Fibroblast of lung (primary cell): Measurements from ENCODE around the gene SLC44A5. TPM values are rescaled to one million over a fixed set of nuclear protein-coding genes. Genes with fewer than 3 reads are reported as not detected.

Experiments used
- DNase-seq, 2 donors: peaks; one replicate each; pipeline versions ENCODE4 v3.0.0 to v3.0.0-alpha.2; 2010; ENCODE audit warnings: low read depth in 2 of 2
- H2AFZ ChIP-seq: 2 replicates; pipeline ENCODE4 v1.5.1; 2012; ENCODE audit warnings: low read length, control low read depth, inconsistent platforms
- H3K27ac ChIP-seq: 2 replicates; pipeline ENCODE4 v1.5.1; 2011; ENCODE audit warnings: low read length, control low read depth; ENCODE audit not compliant: insufficient read depth
- H3K27me3 ChIP-seq: 2 replicates; pipeline ENCODE4 v1.5.1; 2011; ENCODE audit warnings: mild to moderate bottlenecking, low read length; ENCODE audit not compliant: control insufficient read depth, insufficient read depth
- H3K36me3 ChIP-seq: 2 replicates; pipeline ENCODE4 v1.5.1; 2011; ENCODE audit warnings: low read length; ENCODE audit not compliant: control insufficient read depth, insufficient read depth
- H3K4me1 ChIP-seq: 2 replicates; pipeline ENCODE4 v1.5.1; 2011; ENCODE audit warnings: low read length; ENCODE audit not compliant: control insufficient read depth, insufficient read depth; ENCODE audit errors: extremely low read depth
- H3K4me2 ChIP-seq: 2 replicates; pipeline ENCODE4 v1.5.1; 2011; ENCODE audit warnings: low read length, control low read depth; ENCODE audit not compliant: insufficient read depth; ENCODE audit errors: extremely low read depth
- H3K4me3 ChIP-seq, 4 experiments: fragments of 200-600 bp in 1 of 4; sonication (generic) in 1 of 4; replicated peaks in 1 of 4; 2 replicates each; pipeline ENCODE4 v1.5.1; 2011 to 2016; ENCODE audit warnings: low read length in 4 of 4, low read depth in 3 of 4, mild to moderate bottlenecking in 3 of 4, control low read depth in 2 of 4, inconsistent platforms in 1 of 4, mixed read lengths in 1 of 4; ENCODE audit not compliant: insufficient read depth in 1 of 4; ENCODE audit errors: control extremely low read depth in 1 of 4
- H3K79me2 ChIP-seq: 2 replicates; pipeline ENCODE4 v1.5.1; 2012; ENCODE audit warnings: mild to moderate bottlenecking, low read length, inconsistent platforms; ENCODE audit not compliant: control insufficient read depth, insufficient read depth
- H3K9ac ChIP-seq: 2 replicates; pipeline ENCODE4 v1.5.1; 2011; ENCODE audit warnings: mild to moderate bottlenecking, low read length, control low read depth; ENCODE audit not compliant: insufficient read depth
- H3K9me3 ChIP-seq: 2 replicates; pipeline ENCODE4 v1.5.1; 2012; ENCODE audit warnings: low read depth, low read length; ENCODE audit not compliant: control insufficient read depth, insufficient read depth
- H4K20me1 ChIP-seq: 2 replicates; pipeline ENCODE4 v1.5.1; 2011; ENCODE audit warnings: low read length; ENCODE audit not compliant: control insufficient read depth, insufficient read depth; ENCODE audit errors: extremely low read depth
- CTCF ChIP-seq, 2 donors: IDR thresholded peaks in 1 of 2; conservative IDR thresholded peaks in 1 of 2; 1 replicate in 1 of 2; 2 replicates in 1 of 2; pipeline ENCODE4 v1.5.1; 2011 to 2012; ENCODE audit warnings: low read length in 2 of 2, control low read depth in 1 of 2, inconsistent platforms in 1 of 2, low read depth in 1 of 2, mild to moderate bottlenecking in 1 of 2
- EZH2 ChIP-seq: IDR thresholded peaks from 2 replicates; pipeline ENCODE4 v1.5.1; 2012; ENCODE audit warnings: low read length, control low read depth, mild to moderate bottlenecking; ENCODE audit errors: missing control alignments
- polyA plus RNA-seq, 2 donors: library from polyadenylated mRNA; depleted of rRNA in 1 of 2; stranded (reverse) in 1 of 2; unstranded in 1 of 2; fragments of >200 nt; gene quantifications; 2 replicates each; pipeline ENCODE4 v1.2.1, GENCODE V29; 2011 to 2012; ENCODE audit warnings: missing spikeins in 1 of 2
- total RNA-seq: library from RNA; depleted of rRNA; stranded (reverse); fragments of >200 nt; gene quantifications from 2 replicates; pipeline ENCODE4 v1.2.1, GENCODE V29; 2014

Gene SLC44A5
- total and polyA plus RNA-seq, 2 donors (not counting 1 experiment from before 2014, with no cell fraction given) = under 0.01 to 0.03 TPM

DNA sequence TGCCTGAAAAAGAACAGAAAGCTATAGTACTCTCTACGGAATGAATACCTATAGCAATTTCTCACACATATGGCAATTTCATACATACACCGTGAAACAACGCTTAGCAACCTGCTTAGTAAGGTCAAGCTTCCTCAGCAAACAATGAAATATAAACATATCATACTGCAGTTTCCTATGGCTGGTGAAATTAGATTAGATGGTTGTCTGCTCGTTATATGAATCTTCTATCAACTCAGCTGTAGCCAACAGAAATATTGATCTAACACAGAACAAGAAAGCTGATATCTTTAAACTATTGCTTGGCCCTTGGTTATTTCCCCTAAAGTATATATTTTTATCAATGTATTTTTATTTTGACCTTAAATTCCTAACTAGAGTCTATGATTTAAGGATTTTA lies 187.8 kb downstream of the SLC44A5 start:
- TF ChIP-seq CTCF (conservative IDR thresholded peaks at IDR 0.05 in 1 of 2, IDR thresholded peaks at IDR 0.05 in 1 of 2; ENCODE audit: low read depth in 1 of 2, low read length in 2 of 2) (no peak), EZH2 (no peak)
- Histone ChIP-seq H3K4me1 (no peaks in the 10 kb centered on the region), H2AFZ (no peak overlapping the region), H3K4me3 (no peak overlapping the region), H3K79me2 (no peaks in the 10 kb centered on the region), H3K27ac (no peak overlapping the region), H3K9me3 (no peaks in the 10 kb centered on the region), H3K4me2 (no peak overlapping the region), H3K36me3 (no peaks in the 10 kb centered on the region), H3K9ac (no peak overlapping the region), H4K20me1 (no peaks in the 10 kb centered on the region), H3K27me3 (no peaks in the 10 kb centered on the region)
- DNase-seq = no peak

DNA sequence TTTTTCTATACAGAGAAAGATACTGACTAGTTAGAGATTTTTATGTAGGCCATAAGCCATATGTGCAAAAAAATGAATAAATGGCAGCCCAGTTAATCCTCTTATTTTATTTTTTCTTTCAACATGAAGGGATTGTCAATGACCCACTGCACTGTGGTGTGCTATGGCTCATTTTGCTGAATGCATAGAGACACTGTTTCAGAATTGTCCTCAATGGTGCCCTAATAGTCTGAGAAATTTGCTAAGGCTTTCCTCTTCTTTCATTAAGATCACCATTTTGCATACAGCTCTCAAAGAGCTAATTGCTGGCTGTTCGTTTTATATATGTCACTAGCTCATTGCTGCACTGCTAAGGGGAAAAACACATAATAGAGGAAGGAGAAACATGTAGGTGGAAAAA lies 189.5 kb downstream of the SLC44A5 start:
- Histone ChIP-seq H3K9ac (no peak overlapping the region), H3K27me3 (no peaks in the 10 kb centered on the region), H3K36me3 (no peaks in the 10 kb centered on the region), H2AFZ (no peak overlapping the region), H3K4me1 (no peaks in the 10 kb centered on the region), H3K4me3 (no peak overlapping the region), H4K20me1 (no peaks in the 10 kb centered on the region), H3K79me2 (no peaks in the 10 kb centered on the region), H3K9me3 (no peaks in the 10 kb centered on the region), H3K4me2 (no peak overlapping the region), H3K27ac (no peak overlapping the region)
- DNase-seq = no peak
- TF ChIP-seq EZH2 (no peak), CTCF (conservative IDR thresholded peaks at IDR 0.05 in 1 of 2, IDR thresholded peaks at IDR 0.05 in 1 of 2; ENCODE audit: low read depth in 1 of 2, low read length in 2 of 2) (no peak)

GRCh38 chr1:75415187-75415586 lies 195.7 kb downstream of the SLC44A5 start:
- no peaks in the 10 kb centered on the region for H3K79me2 ChIP-seq
- DNase-seq = no peak
- no peak overlapping the region for H3K9ac ChIP-seq
- H3K27me3 ChIP-seq = no peaks in the 10 kb centered on the region
- H3K4me1 ChIP-seq = no peaks in the 10 kb centered on the region
- H2AFZ ChIP-seq = no peak overlapping the region
- no peaks in the 10 kb centered on the region for H4K20me1 ChIP-seq
- H3K9me3 ChIP-seq = no peaks in the 10 kb centered on the region
- no peaks in the 10 kb centered on the region for H3K36me3 ChIP-seq
- H3K4me2 ChIP-seq = no peak overlapping the region
- no peak overlapping the region for H3K4me3 ChIP-seq
- TF ChIP-seq EZH2 (no peak), CTCF (conservative IDR thresholded peaks at IDR 0.05 in 1 of 2, IDR thresholded peaks at IDR 0.05 in 1 of 2; ENCODE audit: low read depth in 1 of 2, low read length in 2 of 2) (no peak)
- H3K27ac ChIP-seq = no peak overlapping the region
